CD4-positive, alpha-beta T cell treated with Interleukin-15 for 1 hour (primary cell): ENCODE measurements around the gene PAOX.

ENCODE experiments used
- DNase-seq: peaks from one replicate; pipeline ENCODE4 v3.0.0-alpha.2; 2020

Gene PAOX

DNA sequence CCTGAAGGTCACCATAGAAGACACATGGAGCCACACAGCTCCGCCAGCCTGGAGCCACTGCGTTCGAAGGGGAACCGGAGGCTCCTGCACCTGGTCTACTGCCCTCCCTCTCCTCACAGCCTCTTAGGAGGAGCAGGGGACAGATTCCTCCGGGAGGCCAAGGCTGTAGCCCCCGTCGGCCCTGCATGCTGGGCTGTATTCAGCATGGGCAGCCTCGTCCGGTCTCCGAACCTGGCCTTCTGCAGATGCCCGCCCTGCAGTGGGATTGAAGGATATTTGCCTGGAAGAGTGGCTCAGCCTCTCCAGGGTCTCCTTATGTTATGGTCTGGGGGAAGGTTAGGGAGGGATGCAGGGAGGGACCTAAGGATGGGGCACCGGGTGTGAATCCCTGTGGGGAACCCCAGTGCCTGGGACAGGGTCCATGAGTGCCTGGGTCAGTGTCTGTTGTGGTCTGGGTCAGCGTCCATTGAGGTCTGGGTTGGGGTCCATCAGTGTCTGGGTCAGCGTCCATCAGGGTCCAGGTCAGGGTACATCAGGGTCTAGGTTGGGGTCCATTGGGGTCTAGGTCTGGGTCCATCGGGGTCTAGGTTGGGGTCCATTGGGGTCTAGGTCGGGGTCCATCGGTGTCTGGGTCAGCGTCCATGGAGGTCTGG is 61.7 kb downstream of the PAOX start:
- DNase-seq: no peak
